ENCODE measurements around the gene SLC6A4. TPM values are rescaled to one million over a fixed set of nuclear protein-coding genes. Genes with fewer than 3 reads are reported as not detected.
"Not testable (repeated sequence)": the region's sequence is repeated elsewhere in the genome, so short reads cannot be mapped to it uniquely, and the experiment has no call there.

SLC6A4 gene
- total RNA-seq, 1 donor from 2014 or later = not detected

GRCh38 chr17:30148376-30148775 lies 87.1 kb downstream of the SLC6A4 start:
- no peaks in the 10 kb centered on the region for H3K36me3 ChIP-seq (ENCODE audit: control insufficient read depth, insufficient read depth, low read length)
- DNase-seq (ENCODE audit: low read depth) (no peak), FAIRE-seq (no peak)
- no peak overlapping the region for H3K4me3 ChIP-seq (ENCODE audit: low read depth, low read length)
- TF ChIP-seq CTCF (IDR thresholded peaks at IDR 0.05; ENCODE audit: insufficient read depth, low read length, severe bottlenecking) = no peak
- H3K27me3 ChIP-seq (ENCODE audit: control insufficient read depth, insufficient read depth, low read length) = no peaks in the 10 kb centered on the region

- DNase-seq (ENCODE audit: low read depth) = peak; percentile 52
- H3K36me3 ChIP-seq (ENCODE audit: control insufficient read depth, insufficient read depth, low read length); H3K27me3 ChIP-seq (ENCODE audit: control insufficient read depth, insufficient read depth, low read length); FAIRE-seq; H3K4me3 ChIP-seq (ENCODE audit: low read depth, low read length): not testable (repeated sequence)
Measured at GRCh38 chr17:30147860-30148259, 87.6 kb downstream of the SLC6A4 start.

Other genes starting within 250 kb of the SLC6A4 start
- gene NSRP1, start 118.9 kb downstream of the SLC6A4 start, total RNA-seq = 8.7 and 10.1 TPM in 2 replicates
- gene BLMH, start 56.2 kb upstream of the SLC6A4 start, total RNA-seq = 17.7 and 19.0 TPM in 2 replicates
- not detected in 2 replicates for gene TMIGD1, start 98.4 kb upstream of the SLC6A4 start, total RNA-seq
- 164 and 284 TPM in 2 replicates for gene CPD, start 143.2 kb upstream of the SLC6A4 start, total RNA-seq
- 18.3 and 38.7 TPM in 2 replicates for gene GOSR1, start 241.7 kb upstream of the SLC6A4 start, total RNA-seq